Measurements from ENCODE around the gene CLINT1. TPM values are rescaled to one million over a fixed set of nuclear protein-coding genes. Genes with fewer than 3 reads are reported as not detected.
"Not testable (repeated sequence)": the region's sequence is repeated elsewhere in the genome, so short reads cannot be mapped to it uniquely, and the experiment has no call there.

Gene CLINT1
- total RNA-seq = 10 to 100 TPM; 74.8 to 76.2 TPM

DNA sequence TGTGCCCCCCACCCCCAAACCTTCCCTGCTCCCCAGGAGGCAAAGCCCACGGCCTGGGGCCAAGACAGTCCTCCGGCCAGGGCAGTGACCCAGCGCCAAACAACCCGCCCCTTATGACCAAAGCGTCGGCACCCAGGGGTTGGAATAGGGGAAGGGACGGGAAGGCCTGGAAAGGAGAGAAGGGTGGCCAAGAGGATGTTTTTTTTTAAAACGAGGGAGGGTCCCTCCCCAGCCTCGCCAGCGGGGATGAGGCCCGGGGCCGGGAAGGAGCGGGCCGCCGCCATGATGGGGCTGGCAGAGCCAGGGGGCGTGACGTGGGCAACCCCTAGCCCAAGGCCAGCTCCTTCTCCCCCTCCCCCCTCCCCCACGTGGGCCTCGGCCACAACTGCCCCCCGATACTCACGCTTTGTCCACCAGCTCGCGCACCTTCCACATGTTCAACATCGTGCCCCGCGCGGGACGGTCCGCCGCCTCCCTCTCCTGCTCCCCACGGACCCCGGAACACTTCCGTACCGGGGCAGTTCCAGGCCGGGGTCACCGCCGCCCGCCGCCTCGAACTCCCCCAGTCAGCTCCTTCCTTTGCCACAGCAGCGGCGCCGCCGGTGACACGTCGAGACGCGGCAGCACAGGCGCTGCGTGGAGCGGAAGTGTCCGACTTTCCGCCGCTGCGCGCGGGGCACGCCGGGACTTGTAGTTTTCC lies at the start of gene CLINT1:
CLINT1 (minus strand) TSS at position 619 of the 700 bp plus-strand sequence; CDS start at position 444, 175 bp downstream.
- CTCF ChIA-PET = no interaction called here
- POLR2A ChIA-PET = interaction anchor here (0.5 to 0.6 kb wide), 2 partner anchors 32 to 834 kb away, joined by 3 read pairs; no protein-coding TSS in a partner anchor

GRCh38 chr5:157908459-157908858 lies 49.5 kb upstream of the CLINT1 start:
- ChIA-PET CTCF (no interaction called here), POLR2A (no interaction called here)

DNA sequence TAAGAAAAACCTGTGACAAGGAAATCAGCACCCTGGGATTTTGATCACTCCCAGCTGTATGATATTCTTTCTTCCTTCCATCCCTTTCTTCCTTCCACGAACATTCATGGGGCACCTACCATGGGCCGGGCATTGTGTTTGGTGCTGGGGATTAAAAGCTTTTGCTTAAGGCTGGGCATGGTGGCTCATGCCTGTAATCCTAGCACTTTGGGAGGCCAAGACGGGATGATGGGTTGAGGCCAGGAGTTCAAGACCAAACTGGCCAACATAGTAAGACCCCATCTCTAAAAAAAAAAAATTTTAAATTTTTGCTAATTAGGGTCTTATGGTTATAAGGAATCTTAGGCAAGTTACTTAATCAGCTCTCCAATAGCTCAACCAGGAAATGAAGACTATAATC lies 48.5 kb upstream of the CLINT1 start:
- ChIA-PET CTCF (no interaction called here), POLR2A (interaction anchor here (0.6 kb wide), 1 partner anchor 72 kb away, joined by 3 read pairs; no protein-coding TSS in a partner anchor)

- ChIA-PET POLR2A (no interaction called here), CTCF (no interaction called here)
These were observed 44.1 kb upstream of the CLINT1 start for GRCh38 chr5:157903117-157903450.

GRCh38 chr5:157902449-157903116 lies 43.6 kb upstream of the CLINT1 start:
- ChIA-PET POLR2A (no interaction called here), CTCF (no interaction called here)

- CTCF ChIA-PET = no interaction called here
- POLR2A ChIA-PET = no interaction called here
These were observed 41.7 kb upstream of the CLINT1 start for GRCh38 chr5:157900644-157901043.

GRCh38 chr5:157893611-157894010 lies 34.7 kb upstream of the CLINT1 start:
- ChIA-PET POLR2A (interaction anchor here (1.5 kb wide), 1 partner anchor 33 kb away, joined by 11 read pairs; no protein-coding TSS in a partner anchor), CTCF (no interaction called here)

GRCh38 chr5:157892974-157893373 lies 34.0 kb upstream of the CLINT1 start:
- ChIA-PET POLR2A (interaction anchor here (1.5 kb wide), 1 partner anchor 32 kb away, joined by 11 read pairs; no protein-coding TSS in a partner anchor), CTCF (interaction anchor here (0.6 to 0.7 kb wide), 2 partner anchors 35 to 38 kb away, joined by 3 read pairs; no protein-coding TSS in a partner anchor)

- ChIA-PET POLR2A (no interaction called here), CTCF (interaction anchor here (1.2 kb wide), 1 partner anchor 90 kb away, joined by 3 read pairs; no protein-coding TSS in a partner anchor)
These were observed 32.1 kb upstream of the CLINT1 start for GRCh38 chr5:157890836-157891597.

DNA sequence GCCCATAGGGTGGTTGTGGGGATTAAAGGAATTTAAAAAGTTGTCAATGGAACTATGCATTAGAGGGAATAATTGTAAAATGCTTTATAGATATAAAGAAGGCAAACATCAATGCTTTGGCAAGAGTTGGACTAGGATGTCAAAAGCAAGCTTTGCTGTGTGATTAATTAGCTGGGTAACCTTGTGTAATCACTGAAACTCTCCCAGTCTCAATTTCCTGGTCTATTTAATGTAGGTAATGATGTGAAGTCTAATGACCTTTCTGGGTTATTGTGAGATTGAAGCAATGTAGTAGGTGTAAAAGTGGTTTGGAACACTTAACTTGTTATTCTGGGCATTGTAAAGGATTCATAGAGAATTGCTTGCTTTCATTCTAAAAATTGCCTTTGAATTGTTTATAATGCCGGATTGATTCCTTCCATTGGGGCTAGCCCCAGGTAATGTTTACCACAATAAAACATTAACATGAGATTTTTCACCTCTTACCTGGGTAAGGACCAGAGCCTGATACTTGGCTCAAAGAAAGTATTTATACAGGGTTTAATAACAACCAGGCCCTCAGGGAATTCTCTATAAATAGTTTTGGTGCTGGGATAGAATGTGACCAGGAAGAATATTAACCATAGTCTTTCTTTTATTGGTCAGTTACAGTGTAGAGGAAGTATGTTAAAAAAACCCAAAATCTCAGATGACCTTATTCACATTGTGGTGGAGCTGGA lies 30.0 kb upstream of the CLINT1 start:
- ChIA-PET POLR2A (no interaction called here), CTCF (no interaction called here)

GRCh38 chr5:157886796-157887380 lies 27.9 kb upstream of the CLINT1 start:
- POLR2A ChIA-PET = no interaction called here
- CTCF ChIA-PET = no interaction called here

GRCh38 chr5:157885051-157885450 lies 26.1 kb upstream of the CLINT1 start:
- CTCF ChIA-PET, POLR2A ChIA-PET: not testable (repeated sequence)

- CTCF ChIA-PET, POLR2A ChIA-PET: not testable (repeated sequence)
These were observed 22.6 kb upstream of the CLINT1 start for GRCh38 chr5:157881498-157881897.

DNA sequence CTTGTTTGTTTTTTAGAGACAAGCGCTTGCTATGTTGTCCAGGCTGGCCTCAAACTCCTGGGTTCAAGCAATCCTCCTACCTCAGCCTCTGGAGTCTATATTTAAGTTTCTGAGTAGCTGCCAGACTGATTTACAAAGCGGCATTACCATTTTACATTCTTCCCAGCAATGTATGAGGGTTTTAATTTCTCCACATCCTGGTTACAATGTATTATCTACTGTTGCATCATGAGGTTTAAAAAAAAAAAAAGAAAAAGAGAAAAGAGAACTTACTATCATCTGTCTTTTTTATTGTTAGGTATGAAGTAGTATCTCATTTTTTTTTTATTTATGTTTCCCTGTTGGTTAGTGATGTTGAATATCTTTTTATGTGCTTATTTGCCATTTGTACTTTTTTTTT lies 18.9 kb upstream of the CLINT1 start:
- POLR2A ChIA-PET = no interaction called here

GRCh38 chr5:157874861-157875260 lies 15.9 kb upstream of the CLINT1 start:
- ChIA-PET CTCF (no interaction called here), POLR2A (interaction anchor here (1.0 kb wide), 1 partner anchor 14 kb away, joined by 8 read pairs; no protein-coding TSS in a partner anchor)

More for the DNA sequence above, 18.9 kb upstream of the CLINT1 start:
- CTCF ChIA-PET = no interaction called here

GRCh38 chr5:157870837-157871834 lies 12.2 kb upstream of the CLINT1 start:
- ChIA-PET CTCF (no interaction called here), POLR2A (interaction anchor here (0.6 kb wide), 1 partner anchor 66 kb away, joined by 5 read pairs; no protein-coding TSS in a partner anchor)

GRCh38 chr5:157867751-157868387 lies 8.9 kb upstream of the CLINT1 start:
- CTCF ChIA-PET = interaction anchor here (0.9 kb wide), 1 partner anchor 11 kb away, joined by 3 read pairs; no protein-coding TSS in a partner anchor

DNA sequence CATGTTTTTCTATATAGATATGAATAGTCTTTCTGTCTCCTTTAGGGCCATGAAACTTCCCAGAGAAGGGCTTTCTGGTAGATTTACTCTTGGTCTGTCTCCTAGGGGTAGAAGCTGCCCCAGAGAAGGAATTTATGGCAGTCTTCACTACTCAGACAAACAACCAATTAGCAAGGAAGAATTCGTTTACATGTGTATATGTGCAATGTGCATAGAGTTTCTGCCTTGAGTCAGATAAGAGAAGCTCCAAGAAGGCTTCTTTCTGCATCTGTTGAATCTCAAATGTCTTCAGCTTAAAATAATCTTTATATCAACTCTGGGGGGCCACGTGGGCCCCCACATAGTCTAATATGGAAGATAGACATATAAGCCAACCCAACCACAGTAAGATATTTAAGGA lies 7.6 kb upstream of the CLINT1 start:
- CTCF ChIA-PET = no interaction called here

More at GRCh38 chr5:157867751-157868387, 8.9 kb upstream of the CLINT1 start:
- POLR2A ChIA-PET = no interaction called here

More for the DNA sequence above, 7.6 kb upstream of the CLINT1 start:
- POLR2A ChIA-PET = no interaction called here
